Activated CD4-positive, alpha-beta T cell treated with anti-CD3 and anti-CD28 coated beads, Interleukin-2, amount 50 U/mL, for 1 hour (primary cell): ENCODE results near the gene UCN.
"Not testable (repeated sequence)": the region's sequence is repeated elsewhere in the genome, so short reads cannot be mapped to it uniquely, and the experiment has no call there.

Source experiments
- DNase-seq: peaks from one replicate; pipeline ENCODE4 v3.0.0-alpha.2; 2020

UCN gene

DNA sequence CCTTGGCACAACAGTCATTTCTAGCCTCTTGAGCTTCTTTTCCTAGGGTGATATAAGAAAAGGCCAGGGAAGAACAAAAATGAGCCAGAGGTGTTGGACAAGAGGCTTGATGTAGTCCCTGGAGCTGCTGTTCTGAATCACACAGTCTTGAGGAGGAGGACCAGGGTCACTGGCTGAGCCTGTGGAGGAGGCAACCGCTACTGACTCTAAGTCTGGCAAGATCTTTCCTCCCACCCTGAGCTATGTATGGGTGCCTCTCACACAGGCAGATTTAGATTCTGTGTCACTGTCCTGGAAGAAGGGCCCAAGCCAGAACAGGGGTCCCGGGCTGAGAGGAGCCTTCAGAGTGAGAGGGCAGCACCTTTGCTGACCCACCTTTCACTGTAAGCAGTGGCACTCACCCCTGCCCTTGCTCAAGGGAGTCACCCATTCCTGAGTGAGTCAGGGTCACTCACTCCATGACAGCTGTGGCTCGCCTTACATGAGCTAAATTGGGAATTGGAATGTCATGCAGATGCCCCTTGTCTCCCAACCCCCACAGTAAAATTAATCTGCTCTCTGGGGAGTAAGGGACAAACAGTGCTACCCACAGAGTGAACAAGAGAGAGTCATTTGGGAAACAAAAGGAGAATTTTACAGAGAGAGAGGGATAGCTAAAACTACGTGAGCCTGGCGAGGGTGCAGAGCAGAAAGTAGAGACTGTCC lies 26.2 kb downstream of the UCN start, which contains the start of gene TRIM54:
Gene TRIM54 (plus strand): TSS at position 575 of the 705 bp plus-strand sequence. CDS start 303 bp downstream, outside the sequence.
- DNase-seq, result no peak

- no peak for DNase-seq
These were observed 26.8 kb downstream of the UCN start for GRCh38 chr2:27281442-27281841.

DNA sequence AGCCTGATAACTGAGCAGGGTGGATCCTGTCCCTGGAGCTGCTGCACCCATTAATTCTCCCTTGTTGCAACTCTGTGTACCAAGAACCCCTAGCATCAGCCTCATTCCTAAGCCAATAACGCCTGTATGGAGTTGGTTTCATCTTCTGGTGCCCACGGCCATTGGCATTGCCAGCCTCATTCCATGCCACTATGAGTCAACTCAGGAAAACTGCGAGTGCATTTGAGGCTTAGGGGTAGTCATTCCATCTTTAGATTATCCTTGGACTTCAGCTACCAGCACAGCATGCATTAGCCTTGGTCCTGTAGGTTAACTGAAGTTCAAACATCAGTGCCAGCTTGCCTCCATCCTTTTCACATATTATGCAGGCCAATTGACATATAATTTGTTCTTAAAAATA lies 27.4 kb downstream of the UCN start:
- DNase-seq, result no peak

DNA sequence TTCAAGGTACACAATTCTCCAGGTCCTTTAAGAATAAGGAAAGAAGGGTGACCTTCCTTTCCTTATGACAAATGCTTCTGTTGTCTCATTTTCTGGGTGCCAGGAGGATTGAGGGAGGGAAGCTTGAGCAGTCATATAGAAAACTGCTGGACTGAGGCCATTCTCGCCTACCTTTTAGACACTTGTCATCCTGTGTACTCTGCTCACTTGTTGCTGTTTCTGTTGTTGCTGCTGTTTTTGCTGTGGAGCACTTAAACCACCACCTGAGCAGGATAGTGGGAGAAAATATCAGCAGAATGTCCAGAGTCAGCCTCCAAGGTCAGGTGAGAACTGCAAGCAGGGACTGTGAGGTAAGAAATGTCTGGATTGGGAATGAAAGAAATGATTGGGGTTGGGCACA lies 30.2 kb downstream of the UCN start:
- DNase-seq, result no peak

DNA sequence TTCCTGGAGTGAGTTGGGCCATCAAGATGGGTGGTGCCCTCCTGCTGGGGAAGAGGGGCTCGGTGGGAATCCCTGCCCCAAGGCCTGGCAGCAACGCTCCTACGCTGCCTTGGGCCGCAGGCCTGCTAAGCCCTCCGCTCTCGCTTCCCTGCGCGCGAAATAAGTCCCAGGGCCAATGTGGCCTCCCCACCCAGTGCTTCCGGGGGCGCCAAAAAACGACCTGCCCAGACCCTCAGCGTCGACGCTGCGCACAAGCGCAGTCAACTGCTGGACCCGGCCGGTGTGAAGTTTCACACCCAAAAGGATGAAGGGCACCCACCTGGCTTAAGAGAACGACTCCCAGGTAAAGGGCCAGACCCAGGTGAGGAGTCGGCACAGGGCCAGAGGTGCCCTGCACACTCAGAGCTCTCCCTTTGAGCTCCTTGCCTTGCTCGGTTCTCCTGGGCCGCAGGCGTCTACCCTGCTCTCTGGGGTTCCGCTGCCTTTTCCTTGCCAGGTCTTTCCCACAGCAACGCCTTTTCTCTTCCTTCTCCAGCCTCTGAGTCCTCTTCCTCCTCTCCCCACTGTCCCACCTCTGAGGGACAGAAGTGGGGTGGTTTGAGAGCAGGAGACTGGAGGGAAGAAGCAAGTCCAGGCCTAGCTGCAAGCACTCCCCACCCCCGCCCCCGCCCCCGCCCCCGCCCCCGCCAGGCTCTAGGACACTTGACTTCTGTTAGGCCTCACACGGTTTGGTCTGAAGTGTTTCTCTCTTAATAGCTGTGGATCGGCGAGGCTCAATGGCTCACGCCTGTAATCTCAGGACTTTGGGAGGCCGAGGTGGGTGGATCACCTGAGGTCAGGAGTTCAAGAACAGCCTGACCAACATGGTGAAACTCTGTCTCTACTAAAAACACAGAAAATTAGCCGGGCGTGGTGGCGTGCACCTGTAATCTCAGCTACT lies 32.8 kb downstream of the UCN start, which contains the start of gene DNAJC5G:
Gene DNAJC5G (plus strand): TSS at position 223 of the 940 bp plus-strand sequence. CDS start 1,296 bp downstream, outside the sequence.
- no peak for DNase-seq

DNA sequence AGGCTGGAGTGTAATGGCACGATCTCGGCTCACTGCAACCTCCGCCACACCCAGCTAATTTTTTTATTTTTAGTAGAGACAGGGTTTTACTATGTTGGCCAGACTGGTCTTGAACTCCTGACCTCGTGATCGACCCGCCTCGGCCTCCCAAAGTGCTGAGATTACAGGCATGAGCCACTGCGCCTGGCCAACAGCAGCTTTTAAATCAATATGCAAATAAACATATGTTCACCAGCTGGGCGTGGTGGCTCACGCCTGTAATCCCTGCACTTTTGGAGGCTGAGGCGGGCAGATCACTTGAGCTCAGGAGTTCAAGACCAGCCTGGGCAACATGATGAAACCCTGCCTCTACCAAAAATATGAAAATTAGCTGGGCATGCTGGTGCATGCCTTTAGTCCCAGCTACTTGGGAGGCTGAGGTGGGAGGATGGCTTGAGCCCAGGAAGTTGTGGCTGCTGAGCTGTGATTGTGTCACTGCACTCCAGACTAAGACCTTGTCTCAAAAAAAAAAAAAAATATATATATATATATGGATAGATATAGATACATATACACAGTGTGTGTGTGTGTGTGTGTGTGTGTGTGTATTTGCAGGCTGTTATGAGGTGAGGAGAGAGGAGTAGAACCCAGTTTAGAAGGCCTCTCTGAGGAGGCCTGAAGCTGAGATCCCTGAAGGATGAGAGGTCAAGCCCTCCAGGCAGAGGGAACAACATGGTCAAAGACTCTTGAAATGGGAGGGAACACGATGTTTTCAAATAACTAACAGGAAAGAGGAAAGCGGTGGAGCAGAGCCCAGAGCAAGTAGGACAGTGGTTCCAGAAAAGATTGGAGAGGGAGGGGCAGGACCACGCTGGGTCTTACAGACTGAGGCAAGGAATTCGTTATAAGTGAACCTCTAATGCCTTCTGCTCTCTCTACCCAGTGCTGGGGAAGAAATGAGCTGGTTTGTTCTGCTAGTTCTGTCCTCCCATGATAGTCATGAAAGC lies 35.4 kb downstream of the UCN start:
- DNase-seq, result not testable (repeated sequence)

GRCh38 chr2:27271631-27272340 lies 36.5 kb downstream of the UCN start:
- no peak for DNase-seq

DNA sequence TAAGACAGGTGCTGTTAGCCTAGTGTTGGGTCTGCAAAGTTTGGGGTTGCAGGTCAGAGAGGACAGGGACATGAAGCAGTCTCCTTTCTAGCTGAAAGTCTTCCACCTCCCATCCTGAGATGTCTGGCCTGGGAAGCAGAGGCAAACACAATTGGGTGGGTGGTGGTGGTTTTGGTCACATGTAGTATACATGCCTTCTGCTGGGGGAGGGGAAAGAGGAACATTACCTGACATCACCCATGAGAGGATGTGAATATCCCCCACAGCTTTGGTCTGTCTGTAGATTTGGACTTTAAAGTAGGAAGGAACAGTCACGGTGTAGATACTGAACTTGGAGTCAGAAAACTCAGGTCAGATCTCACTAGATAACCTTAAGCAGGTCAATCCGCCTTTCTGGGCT lies 37.6 kb downstream of the UCN start:
- no peak for DNase-seq

DNA sequence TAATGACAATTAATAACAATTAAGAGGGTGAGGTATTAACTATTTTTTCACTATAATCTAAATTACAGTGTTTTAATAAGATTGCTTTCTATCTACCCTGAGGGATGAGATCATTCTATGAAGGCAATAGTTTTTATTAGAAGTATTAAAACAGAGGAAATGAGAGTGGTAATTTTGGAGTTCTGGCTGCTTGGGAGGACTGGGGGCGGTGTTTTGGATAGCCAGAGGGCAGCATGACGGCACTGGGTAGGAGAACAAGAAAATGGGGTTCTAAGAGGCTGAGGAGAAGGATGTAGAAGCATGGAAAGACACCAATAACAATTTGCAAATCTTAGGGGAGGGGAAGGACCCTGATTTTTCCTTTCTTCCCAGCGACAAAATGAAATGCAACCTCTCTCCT lies 38.1 kb downstream of the UCN start:
- no peak for DNase-seq

- DNase-seq, result not testable (repeated sequence)
These were observed 39.9 kb downstream of the UCN start for GRCh38 chr2:27268296-27268695.

- no peak for DNase-seq
These were observed 42.7 kb downstream of the UCN start for GRCh38 chr2:27265536-27265870.

DNA sequence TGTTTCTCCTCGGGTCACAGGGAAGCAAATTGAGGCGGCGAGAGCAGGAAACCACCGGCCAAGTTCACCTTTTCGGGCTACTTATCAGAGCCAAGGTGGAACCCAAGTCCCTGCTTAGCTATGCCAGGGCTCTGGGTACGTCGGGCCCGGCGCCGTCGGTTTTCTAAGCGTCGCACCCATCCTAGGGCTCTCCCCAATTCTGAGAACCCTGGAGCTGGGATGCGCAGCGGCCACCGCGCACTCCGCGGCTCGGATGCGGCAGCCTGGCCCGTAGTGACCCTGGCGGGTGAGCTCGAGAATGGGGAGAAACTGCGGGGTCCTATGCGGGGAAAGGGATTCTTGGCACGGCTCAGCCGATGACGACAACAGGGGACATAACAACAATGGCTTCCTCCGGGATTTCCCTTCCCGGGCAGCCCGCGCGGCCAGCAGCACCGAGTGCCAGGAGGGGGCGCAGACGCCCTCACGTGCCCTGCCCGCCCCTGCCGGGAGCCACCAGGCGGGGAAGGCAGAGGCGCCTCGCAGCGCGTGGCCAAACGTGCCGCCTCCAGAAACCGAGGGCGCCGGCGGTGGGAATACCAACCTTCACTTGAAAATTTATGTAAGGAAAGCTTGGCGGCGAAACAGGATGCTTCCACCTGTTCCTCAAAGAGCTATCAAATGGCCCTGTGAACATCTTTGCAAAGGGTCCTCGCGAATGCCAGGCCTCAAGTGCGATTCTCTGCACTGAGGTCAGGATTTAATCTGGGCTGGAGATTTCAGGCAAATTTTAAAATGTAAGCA lies 43.3 kb downstream of the UCN start:
- peak; percentile 62 for DNase-seq

- DNase-seq, result peak; percentile 6
These were observed 43.9 kb downstream of the UCN start for GRCh38 chr2:27264253-27264752.

DNA sequence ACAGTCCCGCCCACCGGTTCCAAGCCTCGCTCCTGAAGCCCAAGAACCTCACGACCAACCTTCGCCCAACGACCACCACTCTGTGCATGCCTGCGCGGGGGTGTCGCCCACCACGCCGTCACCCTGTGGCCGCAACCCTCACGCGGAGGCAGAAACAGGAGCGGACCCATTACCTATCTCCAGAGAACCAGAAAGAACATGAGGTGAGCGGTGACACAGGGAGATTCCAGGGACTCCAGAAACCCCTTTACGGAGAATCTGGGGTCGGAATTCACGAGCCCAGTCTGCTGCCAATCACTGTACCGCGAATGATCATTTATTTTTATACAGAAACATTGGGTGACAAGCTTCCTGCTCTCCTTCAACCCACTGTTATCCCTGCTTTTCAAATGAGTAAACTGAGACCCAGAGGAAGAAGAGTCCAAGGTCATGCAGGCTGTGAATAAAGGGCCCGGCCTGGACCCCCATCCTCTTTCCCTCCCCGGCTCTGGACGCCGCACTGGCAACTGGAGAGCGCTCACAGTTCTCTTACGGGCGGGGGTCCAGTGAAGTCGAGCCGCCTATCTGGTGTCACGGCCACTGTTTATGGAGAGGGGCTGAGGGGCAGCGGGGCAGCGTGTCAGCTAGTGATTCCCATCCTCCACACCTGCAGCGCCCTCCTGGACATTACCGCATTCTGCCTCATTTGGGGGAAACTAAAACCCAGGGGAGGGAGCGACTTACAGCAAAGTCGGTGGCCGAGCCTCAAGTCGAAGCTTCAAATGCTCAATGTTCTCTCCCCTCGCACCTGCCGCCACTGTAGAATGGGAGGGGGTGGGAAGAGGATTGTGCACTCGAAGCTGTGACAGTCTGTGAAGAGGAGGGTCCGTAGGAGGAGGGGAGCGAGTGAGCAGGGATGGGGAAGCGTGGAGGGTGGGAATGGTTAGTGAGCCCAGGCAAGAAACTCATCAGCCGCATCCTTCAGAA lies 44.7 kb downstream of the UCN start:
- no peak for DNase-seq

DNA sequence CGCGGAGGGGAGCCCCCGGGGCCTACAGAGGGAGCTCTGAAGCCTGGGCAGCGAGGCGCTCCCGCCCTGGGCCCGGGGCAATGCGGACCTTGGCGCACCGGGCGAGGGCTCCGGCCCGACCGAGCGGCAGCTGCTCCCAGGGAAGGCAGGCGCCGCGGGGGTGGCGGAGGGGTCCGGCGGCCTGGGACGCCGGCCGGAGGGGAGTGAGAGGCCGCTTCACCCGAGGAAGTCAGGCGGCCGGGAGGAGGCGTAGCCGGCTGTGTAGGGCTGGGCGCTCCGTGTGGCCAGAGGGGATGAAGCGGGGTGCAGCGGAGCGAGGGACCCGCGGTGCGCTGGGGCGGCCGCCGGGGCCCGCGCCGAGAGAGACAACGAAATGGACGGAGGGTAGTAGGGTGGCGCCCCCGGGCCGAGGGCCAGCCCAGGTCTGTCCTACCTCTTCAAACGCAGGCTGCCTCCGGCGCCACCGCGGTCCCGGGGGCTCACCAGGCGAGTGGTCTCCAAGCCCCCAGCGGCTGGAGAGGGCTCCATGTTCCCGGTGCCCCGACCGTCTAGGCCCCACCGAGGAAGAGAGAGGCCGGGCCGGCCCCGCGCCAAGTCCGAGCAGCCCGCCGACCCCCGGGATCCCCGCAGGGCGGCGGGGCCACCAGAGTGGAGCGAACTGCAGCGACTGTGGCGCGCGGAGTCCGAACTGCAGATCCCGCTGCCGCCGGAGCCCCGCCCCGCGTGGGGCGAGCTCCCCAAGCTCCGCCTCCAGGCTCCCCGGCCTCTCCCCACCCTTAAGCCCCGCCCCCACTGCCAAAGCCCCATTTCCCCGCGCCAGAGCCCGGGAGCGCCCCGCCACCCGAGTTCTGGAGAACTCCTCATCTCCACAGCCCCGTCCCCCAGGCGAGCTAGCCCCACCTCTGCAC lies 45.6 kb downstream of the UCN start, which contains the start of gene SLC30A3:
Gene SLC30A3 (minus strand): TSS at position 669 of the 908 bp plus-strand sequence. CDS start 141 bp downstream, at position 528.
- peak; percentile 63 for DNase-seq

DNA sequence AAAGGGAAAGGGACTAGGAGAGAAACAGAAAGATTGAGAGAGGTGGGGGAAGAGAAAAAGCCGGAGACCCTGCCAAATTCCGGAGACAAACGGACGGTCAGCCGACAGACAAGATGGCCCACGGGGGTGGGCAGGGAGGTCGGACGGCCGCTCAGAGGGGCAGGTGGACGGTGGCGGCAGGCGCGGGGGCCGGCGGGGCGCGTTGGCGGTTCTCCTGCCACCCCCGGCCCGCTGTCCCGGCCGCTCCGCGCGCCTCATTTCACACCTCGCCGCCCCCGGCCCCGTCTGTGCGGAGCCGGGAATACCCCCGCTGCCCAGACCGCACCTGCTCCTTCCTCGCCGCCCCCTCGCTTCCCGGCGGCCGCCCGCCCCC lies 46.3 kb downstream of the UCN start:
- DNase-seq, result no peak

DNA sequence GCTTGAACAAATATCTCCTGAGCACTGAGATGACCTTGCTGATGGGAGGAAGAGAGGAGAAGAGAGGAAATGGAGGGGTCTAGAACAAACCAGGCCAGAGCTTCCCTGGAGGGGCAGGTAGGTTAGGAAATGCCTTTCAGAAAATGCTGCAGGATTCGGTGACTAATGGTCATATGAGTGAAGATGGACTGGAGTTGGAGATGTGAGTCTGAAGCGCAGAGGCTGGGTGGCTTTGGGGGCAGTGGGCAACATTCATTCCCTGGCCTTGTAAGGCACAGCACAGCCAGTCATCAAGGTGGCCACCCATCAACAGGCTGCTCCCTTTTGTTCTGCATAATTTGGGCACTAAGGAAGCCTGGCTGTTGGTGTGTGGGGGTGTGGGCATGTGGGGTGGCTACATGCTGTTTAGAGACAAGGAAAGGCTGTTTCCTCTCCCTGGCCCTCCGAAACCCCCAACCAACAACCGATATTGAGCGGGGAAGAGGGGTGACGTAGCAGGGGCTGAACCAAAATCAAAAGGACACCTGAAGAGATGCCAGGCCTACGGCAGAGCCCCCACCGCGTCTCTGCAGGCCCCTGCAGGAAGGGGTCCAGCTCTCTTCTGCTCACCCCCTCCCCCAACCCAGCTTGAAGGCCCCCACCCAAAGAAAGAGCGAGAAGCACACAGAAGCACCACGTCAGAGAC lies 46.9 kb downstream of the UCN start:
- no peak for DNase-seq

DNA sequence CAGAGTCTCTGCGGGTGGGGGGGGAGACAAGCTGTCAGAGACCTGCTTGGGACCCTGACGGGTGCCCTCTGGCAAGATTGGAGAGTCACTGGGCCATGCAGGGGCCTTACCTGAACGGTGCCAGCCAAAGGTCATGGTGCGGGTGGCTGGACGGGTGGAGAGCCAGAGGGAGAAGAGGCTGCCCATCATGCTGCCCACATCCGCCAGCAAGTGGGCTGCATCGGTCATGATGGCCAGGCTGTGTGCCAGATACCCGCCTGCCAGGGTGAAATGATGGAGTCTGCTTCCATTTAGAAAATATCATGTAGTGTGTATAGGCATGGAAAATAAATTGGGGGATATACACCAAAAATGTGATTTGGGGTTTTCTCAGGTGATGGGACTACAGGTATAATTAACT lies 50.2 kb downstream of the UCN start:
- no peak for DNase-seq
